ENCODE results near the gene ERRFI1.

ERRFI1 gene

GRCh38 chr1:8018492-8019228 lies 7.4 kb downstream of the ERRFI1 start:
- DNase-seq = no peak

- DNase-seq = peak in 21 of 56 donors; percentile 1 to 46 (median 12)
Measured at GRCh38 chr1:8017495-8018197, 8.5 kb downstream of the ERRFI1 start.

- DNase-seq = no peak
Measured at GRCh38 chr1:8016895-8017241, 9.2 kb downstream of the ERRFI1 start.

GRCh38 chr1:8016210-8016894 lies 9.8 kb downstream of the ERRFI1 start:
- no peak for DNase-seq

GRCh38 chr1:8015809-8016165 lies 10.3 kb downstream of the ERRFI1 start:
- DNase-seq = peak in 2 of 56 donors; percentile 2 to 15

- DNase-seq = peak in 21 of 56 donors; percentile 5 to 75 (median 34)
Measured at GRCh38 chr1:8015036-8015808, 10.9 kb downstream of the ERRFI1 start.

- no peak for DNase-seq
Measured at GRCh38 chr1:8014381-8014988, 11.6 kb downstream of the ERRFI1 start.

- no peak for DNase-seq
Measured at GRCh38 chr1:8013800-8014199, 12.3 kb downstream of the ERRFI1 start.

- DNase-seq = no peak
Measured at GRCh38 chr1:8013399-8013798, 12.7 kb downstream of the ERRFI1 start.

GRCh38 chr1:8012955-8013354 lies 13.2 kb downstream of the ERRFI1 start:
- DNase-seq = no peak

GRCh38 chr1:8011923-8012858 lies 13.9 kb downstream of the ERRFI1 start:
- DNase-seq = no peak

GRCh38 chr1:8011016-8011415 lies 15.1 kb downstream of the ERRFI1 start:
- DNase-seq = no peak

- no peak for DNase-seq
Measured at GRCh38 chr1:8010080-8010664, 15.9 kb downstream of the ERRFI1 start.

- no peak for DNase-seq
Measured at GRCh38 chr1:8009043-8010002, 16.8 kb downstream of the ERRFI1 start.

- DNase-seq = no peak
Measured at GRCh38 chr1:8006037-8006963, 19.8 kb downstream of the ERRFI1 start.

- DNase-seq = peak in 10 of 56 donors; percentile 3 to 38 (median 14)
Measured at GRCh38 chr1:8004803-8005573, 21.1 kb downstream of the ERRFI1 start.

Data from amygdala (tissue), 56 donors.